Suppressor macrophage treated with lipopolysaccharide for 4 hours (primary cell): ENCODE data around the gene PAPPA.

Experiments used
- DNase-seq: peaks from one replicate; pipeline ENCODE4 v3.0.0-alpha.2; 2020

Gene PAPPA

GRCh38 chr9:116284518-116284917, 130.9 kb downstream of the PAPPA start:
- DNase-seq: no peak

DNA sequence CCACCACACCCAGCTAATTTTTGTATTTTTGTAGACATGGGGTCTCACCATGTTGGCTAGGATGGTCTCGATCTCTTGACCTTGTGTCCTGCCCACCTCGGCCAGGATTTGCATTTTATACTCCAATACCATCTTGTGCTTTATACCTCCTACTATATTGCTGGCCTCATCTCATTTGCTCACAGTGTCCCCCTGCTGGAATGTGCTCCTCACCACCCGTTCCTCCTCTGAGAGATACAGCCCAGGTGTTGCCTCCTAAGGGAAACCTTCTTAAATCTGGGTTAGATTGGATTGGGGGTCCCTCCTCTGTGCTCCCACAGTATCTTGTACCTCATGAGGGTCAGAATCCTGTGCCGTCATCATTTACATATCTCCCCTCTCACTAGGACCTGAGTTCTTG, 131.7 kb downstream of the PAPPA start:
- DNase-seq: no peak

DNA sequence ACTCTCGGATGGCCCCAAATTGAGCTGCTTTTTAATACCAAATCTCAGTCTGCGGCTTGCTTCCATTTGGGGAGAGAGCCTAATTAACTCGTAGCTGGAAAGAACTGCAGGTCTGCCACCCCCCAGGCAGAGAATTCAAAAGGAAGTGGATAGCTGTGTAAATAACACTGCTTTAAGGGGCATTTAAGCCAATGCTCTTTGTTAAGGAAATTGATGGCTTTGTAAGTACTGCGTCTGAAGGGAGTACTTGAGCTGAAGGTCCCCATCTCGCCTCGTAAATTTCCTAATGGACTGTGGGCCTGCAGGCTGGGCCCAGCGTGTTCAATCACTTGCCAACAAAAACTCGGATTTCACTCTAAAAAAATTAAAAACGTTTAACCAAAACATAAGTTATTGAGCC, 132.7 kb downstream of the PAPPA start:
- no peak for DNase-seq

DNA sequence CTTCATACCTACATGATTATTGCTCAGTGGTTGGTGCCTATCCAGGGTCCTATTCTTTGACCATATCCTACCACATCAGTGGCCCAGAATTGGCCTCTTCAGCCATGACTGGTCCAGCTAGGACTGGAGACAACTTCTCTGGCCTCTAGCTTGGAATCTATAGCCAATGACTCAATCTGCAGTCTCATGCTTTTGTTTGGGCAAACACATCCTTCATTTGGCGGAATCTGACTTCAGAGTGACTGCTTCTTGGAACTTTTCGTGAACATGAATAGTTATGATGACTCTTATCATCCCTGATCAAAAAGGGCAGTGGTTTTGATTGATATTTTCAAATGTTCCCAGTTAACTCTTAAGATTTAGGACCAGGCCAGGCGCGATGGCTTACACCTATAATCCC, 134.1 kb downstream of the PAPPA start:
- no peak for DNase-seq

GRCh38 chr9:116288658-116289057, 135.1 kb downstream of the PAPPA start:
- DNase-seq: no peak

- no peak for DNase-seq
These were observed 143.8 kb downstream of the PAPPA start for GRCh38 chr9:116297346-116297745.

DNA sequence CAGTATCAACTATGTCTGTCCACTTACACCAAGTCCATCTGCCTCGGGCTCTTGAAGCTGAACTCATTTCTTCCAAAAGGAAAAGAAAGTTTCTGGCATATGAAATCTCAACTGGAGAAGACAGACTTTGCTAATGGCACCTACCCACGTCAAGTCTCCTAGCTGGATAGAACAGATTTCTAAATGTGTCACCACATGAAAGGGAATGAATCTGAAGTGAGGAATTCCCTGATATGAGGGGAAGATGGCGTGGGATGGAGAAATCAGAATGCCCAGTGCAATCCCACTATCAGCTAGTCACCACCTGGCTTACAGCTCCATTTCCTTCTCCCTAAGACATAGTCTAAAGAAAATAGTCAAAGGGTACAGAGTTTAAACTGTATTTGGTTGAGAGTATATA, 144.7 kb downstream of the PAPPA start:
- DNase-seq: no peak

DNA sequence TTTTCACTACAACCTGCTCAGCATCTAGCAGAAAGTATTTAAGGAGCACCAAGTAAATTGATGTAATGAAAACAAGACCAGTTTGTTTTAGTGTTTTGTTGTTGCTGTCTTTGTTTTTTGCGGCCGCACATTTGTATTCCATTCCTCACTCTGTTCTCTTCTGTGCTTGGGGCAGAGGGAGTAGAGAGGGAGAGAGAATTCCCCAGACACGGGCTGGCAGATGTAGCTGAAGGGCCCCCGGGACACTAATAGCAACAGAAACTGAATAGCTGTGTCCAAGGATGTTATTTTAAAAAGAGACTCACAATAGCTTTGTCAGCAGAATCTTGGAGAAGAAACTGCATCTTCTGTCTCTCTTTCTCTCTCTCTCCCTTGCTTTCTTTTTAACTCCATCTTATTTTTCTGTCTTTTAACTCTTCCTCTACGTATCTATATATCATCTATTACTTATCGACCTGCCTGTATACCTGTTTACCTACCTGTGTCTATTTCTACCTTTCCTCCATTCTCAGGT, 145.3 kb downstream of the PAPPA start:
- DNase-seq: no peak

GRCh38 chr9:116300360-116300870, 146.8 kb downstream of the PAPPA start:
- DNase-seq: no peak

GRCh38 chr9:116303270-116303669, 149.7 kb downstream of the PAPPA start:
- DNase-seq: no peak

DNA sequence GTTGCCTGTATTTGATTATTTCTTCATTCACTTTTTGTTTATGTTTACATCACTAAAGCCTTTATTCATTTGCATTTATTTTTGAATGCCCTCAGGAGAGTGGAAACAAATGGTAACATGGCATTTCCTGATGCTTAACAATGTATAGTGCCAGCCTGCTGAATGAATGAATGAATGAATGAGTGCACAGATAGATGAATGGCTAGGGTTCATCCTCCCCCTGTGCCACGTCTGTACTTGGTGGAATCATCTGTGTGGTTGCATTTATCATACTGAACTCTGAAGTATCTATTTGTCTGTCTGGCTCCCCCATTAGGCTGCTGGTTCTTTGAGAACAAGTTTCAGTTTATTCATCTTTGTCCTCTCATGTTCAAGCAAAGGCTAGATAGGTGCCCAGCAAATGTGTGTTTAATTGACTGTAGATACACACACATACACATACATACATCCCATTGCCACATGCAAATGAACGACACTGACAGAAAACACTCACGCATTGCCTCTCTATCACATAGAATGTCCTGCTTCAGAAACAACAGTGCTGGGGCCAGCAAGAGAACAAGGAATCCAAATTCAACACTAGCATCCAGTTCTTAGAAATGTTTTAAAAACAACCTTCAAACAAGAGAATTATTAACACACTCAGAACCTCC, 150.4 kb downstream of the PAPPA start:
- no peak for DNase-seq

GRCh38 chr9:116304761-116305160, 151.2 kb downstream of the PAPPA start:
- no peak for DNase-seq

DNA sequence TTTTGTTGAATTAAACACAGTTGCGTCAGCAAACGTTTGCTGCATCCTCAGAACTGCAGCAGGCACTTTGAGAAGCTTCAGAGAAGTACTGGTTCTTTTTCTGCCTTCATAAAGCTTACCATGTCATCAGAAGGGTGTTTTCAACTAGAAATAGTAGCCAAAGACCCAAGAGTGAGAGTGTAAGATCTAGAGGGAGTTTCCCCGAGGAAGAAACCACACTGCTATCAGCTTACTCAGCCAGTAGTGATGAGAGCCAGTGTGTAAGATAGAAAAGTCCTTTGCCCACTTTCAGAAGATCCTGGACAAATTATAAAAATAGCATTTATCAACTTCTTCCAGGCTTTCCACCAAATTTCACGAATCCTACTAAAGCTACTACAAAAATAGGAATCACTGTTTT, 154.5 kb downstream of the PAPPA start:
- DNase-seq: no peak

DNA sequence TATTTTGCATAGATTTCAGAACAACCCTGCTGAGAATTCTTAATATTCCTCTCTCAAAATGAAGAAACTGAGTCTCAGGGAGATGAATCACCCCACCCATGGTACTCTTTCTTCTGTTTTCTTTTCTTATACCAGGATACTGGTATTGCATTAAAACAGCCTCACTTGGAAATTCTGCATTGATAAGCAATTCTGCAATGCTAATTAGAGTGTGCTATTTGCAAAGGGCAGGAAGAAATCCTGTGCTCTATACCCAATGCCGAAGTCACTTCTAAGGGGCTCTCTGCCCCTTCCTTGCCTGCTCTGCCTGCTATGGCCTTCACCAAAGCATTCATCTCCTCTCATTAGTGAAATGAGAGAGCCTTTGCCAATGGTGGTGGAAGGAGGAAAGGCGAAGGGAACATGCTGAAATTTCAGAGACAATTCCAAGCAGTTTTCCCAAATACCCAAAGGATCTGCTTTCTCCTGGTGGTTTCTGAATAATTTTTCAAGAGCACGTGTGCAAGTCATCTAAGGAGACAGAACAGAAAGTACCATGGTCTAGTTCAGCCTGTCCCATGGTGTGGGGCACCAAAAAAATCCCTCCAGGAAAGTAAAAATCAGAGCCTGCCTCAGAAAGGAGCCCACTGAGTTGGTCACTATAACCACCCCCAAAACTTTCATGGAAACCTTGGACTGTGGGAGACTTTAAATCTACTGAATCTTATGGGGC, 156.5 kb downstream of the PAPPA start:
- DNase-seq: no peak

DNA sequence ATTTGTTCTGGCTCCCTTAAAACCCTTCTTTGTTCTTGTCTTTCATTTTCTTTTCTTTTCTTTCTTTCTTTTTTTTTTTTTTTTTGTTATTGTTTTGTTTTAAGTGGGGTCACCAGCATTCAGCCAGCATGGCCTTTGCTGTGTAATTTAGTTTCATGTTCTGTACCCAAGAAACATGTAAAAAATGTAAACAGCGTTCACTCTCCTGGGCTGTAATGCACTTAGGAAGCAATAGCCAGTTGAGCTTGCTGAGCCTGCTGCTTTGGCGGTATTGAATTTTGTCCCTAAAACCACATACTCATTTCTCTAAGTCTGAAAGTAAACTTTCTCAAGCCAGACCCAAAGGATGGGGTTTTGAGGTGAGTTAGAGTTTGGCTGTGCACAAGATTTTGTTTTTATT, 158.6 kb downstream of the PAPPA start:
- DNase-seq: no peak

DNA sequence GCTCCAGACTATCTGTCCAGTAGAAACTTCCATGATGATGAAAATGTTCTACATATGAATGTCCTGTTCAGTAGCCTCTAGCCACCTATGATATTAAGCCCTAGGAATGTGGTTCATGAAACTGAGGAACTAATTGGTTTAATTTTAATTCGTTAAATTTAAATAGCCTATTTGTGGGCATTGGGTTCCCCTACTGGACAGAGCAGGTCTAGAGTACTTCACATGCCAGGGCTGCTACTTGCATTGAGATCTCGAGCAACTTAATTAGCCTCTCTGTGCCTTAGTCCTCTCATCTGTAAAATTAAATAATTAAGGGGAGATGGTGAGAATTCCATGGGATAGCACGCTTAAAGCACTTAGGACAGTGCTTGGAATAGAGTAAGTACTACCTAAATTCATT, 160.0 kb downstream of the PAPPA start:
- no peak for DNase-seq

DNA sequence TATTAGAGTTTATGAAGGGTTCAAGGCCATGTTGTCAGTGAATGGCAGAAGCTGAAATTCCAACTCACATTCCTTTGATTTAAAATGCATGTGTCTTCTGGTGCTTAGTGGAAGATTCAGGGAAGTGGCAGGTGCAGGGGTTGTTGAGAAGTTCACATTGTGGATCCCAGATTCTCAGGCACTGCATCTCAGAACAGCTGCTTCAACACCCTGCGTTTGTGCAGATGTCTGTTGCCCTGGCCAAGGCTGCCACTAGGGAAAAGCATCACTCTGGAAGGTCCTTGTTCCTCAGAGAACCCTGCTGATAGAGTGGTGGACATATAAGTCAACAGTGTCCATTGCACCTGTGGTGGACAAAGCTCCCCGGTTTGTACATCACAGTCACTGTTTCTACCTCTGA, 162.7 kb downstream of the PAPPA start:
- DNase-seq: no peak

GRCh38 chr9:116317503-116317902, 163.9 kb downstream of the PAPPA start:
- no peak for DNase-seq

- no peak for DNase-seq
These were observed 165.1 kb downstream of the PAPPA start for GRCh38 chr9:116318468-116319374.

DNA sequence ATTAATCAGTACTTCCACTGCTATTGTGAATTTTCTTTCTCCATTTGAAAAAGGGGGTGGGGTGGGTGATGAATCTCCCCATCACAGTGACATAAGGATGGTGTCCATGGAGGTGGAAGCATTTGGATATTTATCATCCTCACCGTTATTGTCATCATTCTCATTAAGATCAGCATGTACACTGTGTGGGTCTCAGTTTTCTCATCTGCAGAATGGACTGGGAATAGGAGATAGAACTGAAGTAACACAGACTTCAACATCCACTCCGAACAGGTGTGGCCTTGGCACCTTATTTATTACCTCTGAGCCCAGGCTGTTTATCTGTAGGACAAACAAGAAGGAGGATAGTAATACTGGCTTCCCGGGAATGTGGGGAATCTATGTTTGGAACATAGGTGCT, 165.9 kb downstream of the PAPPA start:
- DNase-seq: no peak

DNA sequence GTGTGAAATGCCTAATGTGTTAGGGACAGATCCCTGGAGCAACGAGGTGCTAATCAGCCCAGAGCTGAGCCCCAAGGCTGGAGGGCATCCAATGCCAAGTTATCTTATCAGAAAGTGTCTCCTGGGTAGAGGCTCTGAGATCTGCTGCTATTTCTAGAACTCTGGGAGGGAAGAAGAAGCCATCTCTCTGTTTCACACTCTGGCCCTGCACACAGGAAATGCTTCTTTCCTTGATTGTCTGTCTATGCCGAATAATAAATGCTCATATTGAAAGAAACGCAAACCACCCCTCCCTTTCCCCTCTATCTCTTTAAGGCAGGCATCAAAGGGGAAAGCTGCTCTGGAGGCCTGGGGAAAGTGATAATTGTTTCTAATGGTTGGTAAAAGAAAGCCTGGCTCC, 166.7 kb downstream of the PAPPA start:
- DNase-seq: no peak

GRCh38 chr9:116322521-116322920, 168.9 kb downstream of the PAPPA start:
- no peak for DNase-seq

- no peak for DNase-seq
These were observed 169.4 kb downstream of the PAPPA start for GRCh38 chr9:116323012-116323411.
